GM23338 (cell line): ENCODE measurements around the gene MMS19.

ENCODE experiments used
- CTCF ChIP-seq, 2 experiments: fragments of 200-600 bp in 1 of 2; sonication (generic) in 1 of 2; conservative IDR thresholded peaks; 2 replicates each; pipeline versions ENCODE4 v1.5.1 to v1.6.1; 2016 to 2017; ENCODE audit warnings: antibody characterized with exemption in 2 of 2, low read depth in 2 of 2, mild to moderate bottlenecking in 2 of 2, moderate library complexity in 1 of 2
- EZH2 ChIP-seq: fragments of 200-600 bp; sonication (generic); IDR thresholded peaks from one replicate; pipeline ENCODE4 v1.8.0; 2017; ENCODE audit warnings: antibody characterized with exemption, mild to moderate bottlenecking, low read depth; ENCODE audit not compliant: unreplicated experiment
- EZH2phosphoT487 ChIP-seq: fragments of 200-600 bp; sonication (generic); IDR thresholded peaks from one replicate; pipeline ENCODE4 v1.8.1; 2018; ENCODE audit warnings: antibody characterized with exemption; ENCODE audit not compliant: unreplicated experiment
- JUNB ChIP-seq: IDR thresholded peaks from one replicate; pipeline ENCODE4 v1.6.1; 2016; ENCODE audit warnings: antibody characterized with exemption; ENCODE audit not compliant: unreplicated experiment
- POLR2AphosphoS5 ChIP-seq: IDR thresholded peaks from 2 replicates; pipeline ENCODE4 v1.6.1; 2016; ENCODE audit warnings: antibody characterized with exemption, low read depth
- REST ChIP-seq: IDR thresholded peaks from one replicate; pipeline ENCODE4 v1.6.1; 2018; ENCODE audit warnings: antibody characterized with exemption; ENCODE audit not compliant: unreplicated experiment

GRCh38 chr10:97508342-97508741 lies 10.1 kb upstream of the MMS19 start:
- no peak for TF ChIP-seq CTCF (conservative IDR thresholded peaks at IDR 0.05; ENCODE audit: low read depth in 2 of 2)
- no peak for TF ChIP-seq EZH2
- no peak for TF ChIP-seq POLR2AphosphoS5
- no peak for TF ChIP-seq EZH2phosphoT487
- no peak for TF ChIP-seq REST
- TF ChIP-seq JUNB, result no peak
